Measurements from ENCODE around the gene ADAMTS16.

ADAMTS16 gene

DNA sequence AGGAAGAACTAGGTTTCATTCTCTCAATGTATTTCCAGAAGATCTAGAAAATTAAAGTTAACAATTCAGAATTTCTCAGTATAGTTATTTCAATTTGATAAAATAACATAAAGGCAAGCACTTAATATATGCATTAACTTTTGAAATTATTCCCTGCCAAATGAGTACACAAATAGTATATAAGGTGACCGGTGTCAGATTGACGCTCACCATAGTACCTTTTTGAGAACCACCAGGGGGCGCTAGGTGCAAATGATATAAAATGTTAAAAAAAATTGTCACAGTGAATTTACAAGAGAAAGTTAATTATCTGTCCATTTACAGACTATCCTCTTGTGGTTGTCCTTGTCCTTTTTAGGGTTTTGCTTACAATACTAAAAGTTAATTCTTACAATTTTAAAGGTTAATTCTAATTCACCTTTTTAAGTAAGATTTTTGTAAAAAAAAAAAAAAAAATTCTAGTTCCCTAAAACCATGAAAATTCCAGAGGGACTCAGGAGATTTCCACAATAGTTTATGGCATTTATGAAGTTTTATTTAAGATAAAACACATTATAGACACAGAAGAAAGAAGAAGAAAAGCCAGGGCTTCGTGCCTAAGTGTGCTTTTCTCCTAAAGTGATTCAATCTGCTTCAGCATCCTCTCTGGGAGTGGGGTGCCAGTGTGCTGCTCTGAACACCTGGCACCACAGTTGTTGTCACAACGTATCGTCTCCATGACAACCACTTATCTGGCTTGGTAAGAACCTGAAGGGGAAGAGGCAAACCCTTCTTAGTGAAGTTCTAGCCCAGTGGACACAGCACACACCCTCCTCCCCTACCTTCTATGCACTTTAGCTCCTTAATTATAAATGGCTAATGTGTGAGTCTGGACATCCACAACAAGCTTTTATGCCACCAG is 1.7 kb downstream of the ADAMTS16 start:
- peak; percentile 40 for DNase-seq (ENCODE audit: low spot score)

DNA sequence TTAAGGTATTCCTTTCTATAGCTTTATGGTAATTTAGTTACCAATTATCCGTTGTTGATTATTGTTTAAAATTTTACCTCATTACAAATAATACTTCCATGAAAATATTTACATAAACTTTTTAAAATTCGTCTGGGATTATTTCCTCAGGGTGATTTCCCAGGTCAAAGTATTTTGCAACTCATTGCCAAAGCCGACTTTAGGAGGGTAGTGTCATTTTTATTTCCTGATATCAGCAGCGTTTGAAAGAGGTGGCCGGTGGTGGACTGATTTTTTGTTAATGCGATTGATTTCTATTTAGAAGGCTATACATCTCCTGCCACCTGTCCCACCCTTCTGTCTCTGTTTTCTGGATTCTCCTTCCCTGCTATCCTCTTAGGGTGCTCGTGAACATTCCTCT is 4.3 kb downstream of the ADAMTS16 start:
- DNase-seq (ENCODE audit: low spot score): no peak

- no peak for DNase-seq (ENCODE audit: low spot score)
These were observed 5.8 kb downstream of the ADAMTS16 start for GRCh38 chr5:5145651-5146529.

DNA sequence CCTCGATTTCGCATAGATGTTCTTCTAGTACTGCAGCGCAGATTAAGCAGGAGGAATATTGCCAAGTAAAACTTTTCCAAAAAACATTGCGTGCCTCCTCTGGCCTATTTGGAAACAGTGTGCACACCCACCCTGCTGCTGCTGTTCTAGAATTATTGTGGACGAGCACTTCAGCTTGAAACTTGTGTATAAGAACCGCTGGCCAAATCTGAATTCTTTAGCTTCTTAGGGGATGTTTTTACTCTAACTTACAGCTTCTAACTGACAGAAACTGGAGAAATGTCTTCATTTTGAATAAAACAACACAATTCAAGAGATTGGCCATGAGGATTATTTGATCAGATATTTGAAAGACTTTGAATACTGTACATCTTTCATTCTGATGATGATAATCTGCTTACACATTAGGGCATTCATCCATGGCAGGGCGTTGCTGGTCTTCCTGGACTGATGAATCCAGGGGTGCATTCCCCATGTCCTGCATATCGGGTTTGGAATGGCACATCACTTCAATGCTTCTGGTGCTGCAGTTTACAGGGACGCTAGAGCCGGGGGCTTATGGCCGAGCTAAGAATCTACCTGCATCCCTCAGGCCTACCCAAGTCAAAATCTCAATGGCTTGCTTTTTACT is 6.5 kb downstream of the ADAMTS16 start:
- no peak for DNase-seq (ENCODE audit: low spot score)

DNA sequence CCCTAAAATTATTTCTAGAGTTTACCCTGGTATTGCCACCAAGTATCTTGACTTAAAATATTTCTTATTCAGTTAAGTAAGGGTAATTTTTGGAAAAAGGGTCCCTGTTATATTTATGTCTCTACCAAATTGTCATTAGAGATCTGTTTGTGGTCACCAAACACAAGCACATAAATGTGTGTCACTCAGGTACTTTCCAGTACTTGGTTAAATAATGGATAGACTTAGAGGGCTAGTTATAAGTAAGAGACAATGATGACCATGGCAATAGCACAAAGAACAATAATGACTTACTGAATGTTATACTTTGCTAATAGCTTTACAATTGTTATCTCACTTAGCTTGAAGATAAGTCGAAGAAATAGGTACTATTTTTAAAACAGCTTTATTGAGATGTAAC is 9.0 kb downstream of the ADAMTS16 start:
- no peak for DNase-seq (ENCODE audit: low spot score)

GRCh38 chr5:5150667-5151066 is 10.5 kb downstream of the ADAMTS16 start:
- DNase-seq (ENCODE audit: low spot score): no peak

DNA sequence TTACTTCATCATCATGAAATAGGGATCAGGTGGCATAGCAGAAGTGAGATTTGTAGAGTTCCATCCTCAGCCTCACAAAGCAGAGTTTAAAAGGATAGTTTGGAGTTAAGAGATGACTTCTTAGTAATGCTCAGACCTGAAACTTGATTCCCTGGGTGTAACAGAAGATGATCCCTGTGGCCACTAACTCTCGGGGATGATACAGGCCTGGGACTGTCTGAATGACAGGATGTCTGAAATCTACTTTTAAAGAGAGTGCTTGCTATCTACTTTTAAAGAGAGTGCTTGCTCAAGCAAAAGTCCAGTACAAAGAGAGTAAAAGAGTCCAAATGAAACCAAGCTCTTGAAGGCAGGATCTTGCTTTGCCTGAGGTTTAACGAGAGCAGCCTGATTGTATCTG is 14.6 kb downstream of the ADAMTS16 start:
- DNase-seq (ENCODE audit: low spot score): no peak

DNA sequence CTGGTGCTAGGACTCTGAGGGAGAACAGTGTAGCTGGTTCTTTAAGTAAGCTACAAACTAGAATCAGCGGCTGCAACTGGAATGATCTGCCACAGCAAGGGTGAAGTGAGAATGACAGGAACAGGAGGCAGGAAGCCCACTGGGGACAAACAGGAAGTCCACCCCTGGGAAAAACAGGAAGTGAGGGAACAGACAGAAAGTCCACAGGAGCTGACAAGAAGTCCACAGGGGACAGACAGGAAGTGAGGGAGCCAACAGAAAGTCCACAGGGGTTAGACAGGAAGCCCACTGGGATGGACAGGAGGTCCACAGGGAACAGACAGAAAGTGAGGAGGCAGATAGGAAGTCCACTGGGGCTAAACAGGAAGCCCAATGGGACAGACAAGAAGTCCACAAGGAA is 15.5 kb downstream of the ADAMTS16 start:
- DNase-seq (ENCODE audit: low spot score): no peak

GRCh38 chr5:5156471-5157082 is 16.4 kb downstream of the ADAMTS16 start:
- no peak for DNase-seq (ENCODE audit: low spot score)

DNA sequence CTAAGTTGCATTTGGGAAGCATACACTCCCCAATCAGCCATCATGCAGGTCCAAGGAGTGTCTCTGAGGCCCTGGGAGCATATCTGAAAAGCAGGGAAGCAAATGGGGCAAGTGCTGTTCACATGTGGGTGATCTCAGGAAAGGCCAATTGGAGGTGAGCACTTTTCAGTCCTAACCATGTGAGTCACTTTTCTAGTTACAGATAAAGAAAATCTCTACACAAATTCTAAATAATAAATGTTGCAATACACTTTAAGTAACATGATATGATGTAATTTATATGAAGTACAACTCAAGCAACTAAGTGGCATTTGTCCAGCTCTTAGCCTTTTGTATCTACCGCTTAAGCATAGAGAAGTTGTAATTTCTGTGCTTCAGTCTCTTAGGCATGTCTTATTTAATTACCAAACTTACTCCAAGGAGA is 18.4 kb downstream of the ADAMTS16 start:
- DNase-seq (ENCODE audit: low spot score): no peak

DNA sequence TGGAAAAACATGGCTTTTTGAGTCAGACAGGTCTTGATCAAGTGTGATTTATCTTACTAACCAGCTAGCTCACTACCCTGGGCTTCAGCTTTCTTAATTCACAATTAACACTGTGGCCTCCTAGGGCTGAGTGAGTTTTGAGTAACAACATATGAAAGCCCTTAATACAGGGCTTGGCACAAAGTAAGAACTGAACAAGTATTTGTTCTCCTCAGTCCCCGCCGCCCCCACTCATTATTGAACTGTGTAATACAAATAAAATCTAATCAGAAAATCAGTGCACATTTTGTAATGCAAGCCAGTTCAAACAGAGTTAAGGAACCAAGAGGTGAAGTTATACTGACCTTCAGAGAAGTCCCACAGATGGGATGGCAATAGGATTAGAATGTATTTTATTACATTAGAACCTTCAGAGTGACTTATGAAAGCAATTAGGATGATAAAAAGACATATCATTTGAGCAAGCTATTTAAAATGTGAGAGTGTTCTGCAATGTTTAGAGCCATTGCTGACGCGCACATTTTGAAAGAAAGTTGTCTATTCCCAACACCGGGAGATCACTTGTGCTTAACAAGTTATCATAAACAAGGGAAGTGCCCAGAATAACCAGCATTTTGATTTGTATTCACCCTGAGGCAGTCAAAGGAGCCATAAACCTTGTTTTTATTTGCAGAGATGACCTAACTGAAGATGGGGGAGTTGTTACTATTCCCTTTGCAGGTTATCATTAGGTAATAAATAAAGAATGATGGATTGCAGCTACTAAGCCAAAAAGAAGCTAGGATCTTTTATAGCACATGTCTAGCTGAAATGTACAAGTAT is 19.4 kb downstream of the ADAMTS16 start:
- DNase-seq (ENCODE audit: low spot score): no peak

DNA sequence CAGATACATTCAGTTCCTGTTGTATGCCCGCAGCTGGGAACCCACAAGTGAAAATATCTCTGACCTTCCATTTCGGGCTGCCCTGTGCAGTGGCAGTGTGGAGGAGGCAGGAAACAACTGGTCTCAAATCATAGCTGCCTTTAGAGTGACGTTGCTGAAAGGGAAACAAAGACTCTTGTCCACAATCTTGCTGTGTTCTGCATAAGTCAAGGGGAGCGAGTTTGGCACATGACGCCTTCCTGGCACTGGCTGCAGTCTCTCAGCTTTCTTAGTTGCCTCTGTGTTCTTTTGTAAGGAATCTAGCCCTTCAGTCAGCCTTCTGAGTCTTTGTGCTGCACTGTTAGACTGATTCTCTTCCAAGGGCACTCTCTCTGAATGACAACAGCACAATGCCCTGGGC is 24.0 kb downstream of the ADAMTS16 start:
- DNase-seq (ENCODE audit: low spot score): no peak

- DNase-seq (ENCODE audit: low spot score): no peak
These were observed 25.4 kb downstream of the ADAMTS16 start for GRCh38 chr5:5165541-5166002.

DNA sequence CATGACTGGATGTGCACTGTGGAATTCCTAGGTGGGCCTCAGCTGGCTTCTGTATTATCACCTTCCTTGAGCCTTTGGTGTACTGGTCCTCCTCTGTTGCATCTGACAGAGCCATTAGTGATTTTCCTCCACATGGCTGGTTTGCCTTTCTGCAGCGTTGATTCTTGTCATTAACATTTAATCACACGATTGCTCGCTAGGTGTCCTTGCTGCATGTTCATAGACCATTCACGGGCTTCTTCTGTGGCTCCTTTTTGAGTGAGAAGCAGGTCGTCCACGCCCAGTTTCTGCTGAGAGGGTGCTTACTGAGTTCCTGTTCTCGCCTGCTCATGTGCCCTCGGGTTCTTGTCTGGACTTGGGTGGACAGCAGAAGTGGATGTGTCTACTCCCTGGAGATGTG is 29.3 kb downstream of the ADAMTS16 start:
- DNase-seq (ENCODE audit: low spot score): no peak

DNA sequence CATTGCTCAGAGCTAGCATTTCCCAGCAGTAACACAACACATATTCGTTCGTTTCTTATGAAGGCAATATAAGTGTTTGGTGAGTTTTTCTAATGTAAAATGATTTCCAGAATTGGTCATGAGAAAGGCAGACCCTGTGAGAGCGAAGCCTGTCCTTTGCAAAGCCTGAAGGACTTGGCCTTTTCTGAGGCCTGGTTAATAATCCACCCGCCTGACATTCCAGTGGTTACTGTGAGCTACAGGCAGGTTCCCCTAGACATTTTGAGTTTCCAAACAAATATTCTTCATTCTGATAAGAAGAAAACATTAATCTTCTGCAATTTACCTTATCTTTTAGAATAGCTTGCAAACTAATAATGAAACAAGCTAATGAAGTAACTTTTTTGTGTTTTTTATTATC is 38.0 kb downstream of the ADAMTS16 start:
- DNase-seq (ENCODE audit: low spot score): no peak

DNA sequence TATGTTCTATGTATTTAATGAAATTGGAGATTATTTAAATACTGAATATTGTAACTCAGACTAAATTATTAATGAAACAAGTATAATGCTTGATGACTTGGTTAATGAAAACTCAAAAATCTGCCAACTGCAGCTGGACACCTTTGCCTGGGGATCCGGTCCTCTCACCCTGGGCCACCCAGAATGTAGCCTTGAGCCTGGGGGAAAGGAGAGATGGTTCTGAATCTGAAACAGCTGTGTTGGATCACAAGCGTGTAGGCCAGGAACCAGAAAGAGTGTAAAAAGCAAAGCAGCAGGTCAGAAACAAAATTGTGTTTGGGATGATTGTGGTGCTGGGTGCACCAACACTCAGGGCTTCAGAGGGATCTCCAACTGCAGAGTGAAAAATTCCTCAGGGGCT is 38.5 kb downstream of the ADAMTS16 start:
- DNase-seq (ENCODE audit: low spot score): no peak

DNA sequence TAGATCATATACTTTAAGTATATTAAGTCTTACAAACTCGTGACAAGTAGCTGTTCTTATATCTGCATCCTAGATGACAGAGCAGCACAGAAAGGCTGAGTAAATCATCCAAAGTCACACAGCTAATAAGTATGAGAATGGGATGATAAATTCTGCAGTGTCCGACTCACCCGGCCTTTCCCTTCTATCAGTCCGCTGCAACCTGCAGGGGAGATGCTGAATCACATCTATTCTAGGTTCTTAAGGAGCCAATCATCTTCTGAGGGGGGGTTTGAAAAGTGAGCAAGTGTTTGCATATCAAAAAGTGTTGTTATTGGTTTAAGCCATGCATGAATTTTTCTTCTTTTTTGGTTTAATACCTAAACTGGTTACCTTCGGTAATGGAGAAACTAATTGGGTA is 38.9 kb downstream of the ADAMTS16 start:
- DNase-seq (ENCODE audit: low spot score): no peak

DNA sequence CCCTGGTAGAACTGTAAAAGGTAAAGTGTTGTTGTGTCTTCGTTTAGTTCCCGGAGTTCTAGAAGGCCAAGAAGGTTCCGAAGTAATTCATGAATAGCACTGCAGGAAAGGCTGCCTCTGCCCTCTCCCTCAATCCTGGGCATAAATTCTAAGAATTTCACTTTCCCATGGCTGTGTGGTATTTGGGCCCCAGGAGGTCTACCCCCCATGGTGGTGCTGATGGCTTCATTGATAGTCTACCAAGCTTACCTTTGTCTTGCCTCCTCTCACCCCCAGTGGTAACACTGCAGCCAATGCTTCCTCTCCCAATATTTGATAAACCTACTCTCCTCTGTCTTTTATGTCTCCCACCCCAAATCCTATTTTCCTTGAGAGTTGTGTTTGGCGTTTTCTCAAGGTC is 39.5 kb downstream of the ADAMTS16 start:
- DNase-seq (ENCODE audit: low spot score): no peak

DNA sequence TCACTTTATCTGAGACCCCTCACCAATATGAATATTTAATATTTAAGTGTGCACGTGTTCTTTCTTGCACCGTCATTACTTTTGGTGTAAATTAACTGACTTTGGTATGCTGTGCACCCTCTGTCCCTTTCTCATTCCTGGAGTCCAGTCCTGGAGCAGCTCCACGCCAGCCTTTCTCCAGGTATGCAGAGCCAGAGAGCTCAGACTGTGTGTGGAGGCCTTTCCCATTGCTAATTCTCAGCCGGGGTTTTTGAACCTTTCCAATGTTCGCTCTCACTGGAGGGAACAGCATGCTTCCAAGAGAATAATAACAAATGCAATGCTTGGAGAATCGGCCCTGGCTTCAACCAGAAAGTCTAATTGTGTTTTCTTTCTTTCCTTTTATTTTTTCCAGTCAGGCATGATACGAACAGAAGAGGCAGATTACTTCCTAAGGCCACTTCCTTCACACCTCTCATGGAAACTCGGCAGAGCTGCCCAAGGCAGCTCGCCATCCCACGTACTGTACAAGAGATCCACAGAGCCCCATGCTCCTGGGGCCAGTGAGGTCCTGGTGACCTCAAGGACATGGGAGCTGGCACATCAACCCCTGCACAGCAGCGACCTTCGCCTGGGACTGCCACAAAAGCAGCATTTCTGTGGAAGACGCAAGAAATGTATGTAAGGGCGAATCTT is 41.7 kb downstream of the ADAMTS16 start:
- no peak for DNase-seq (ENCODE audit: low spot score)

DNA sequence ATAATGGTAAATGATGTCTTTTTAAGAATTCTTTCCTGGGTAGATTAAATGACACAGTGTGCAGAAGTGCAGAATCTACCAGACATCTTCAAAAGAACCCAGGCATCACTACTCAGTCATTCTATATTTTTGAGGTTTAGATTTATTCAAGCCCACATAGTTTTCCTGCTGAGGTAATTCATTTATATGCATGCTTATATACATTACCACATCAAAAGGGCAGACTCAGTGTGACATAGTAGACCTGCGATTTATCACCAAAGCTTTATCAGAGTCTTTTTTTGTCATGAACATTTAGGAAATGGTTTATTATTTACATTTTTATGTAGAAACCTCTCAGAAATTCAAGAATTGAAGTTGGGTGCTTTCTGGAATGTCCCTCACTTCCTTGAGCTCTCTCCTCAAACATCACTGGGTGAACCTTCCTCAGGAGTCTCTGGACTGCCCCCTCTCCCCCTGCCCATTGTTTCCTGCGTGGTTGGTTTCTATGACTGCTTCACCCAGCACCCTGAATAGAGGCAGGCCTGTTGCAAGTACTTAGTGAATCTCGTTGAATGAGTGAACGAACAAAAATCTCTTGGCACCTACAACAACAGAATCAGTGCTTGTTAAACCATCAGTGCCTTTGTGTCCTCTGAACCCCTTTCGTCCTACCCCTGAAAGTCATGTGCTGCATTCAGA is 42.5 kb downstream of the ADAMTS16 start:
- DNase-seq (ENCODE audit: low spot score): no peak

Data from putamen (tissue), 1 donor.